ENCODE data around the gene SIDT1. TPM values are rescaled to one million over a fixed set of nuclear protein-coding genes. Genes with fewer than 3 reads are reported as not detected.

Gene SIDT1
- total and polyA plus RNA-seq, 2 donors (not counting 1 experiment from before 2014, with no cell fraction given) = 0.01 TPM; not detected in 1

- no peaks in the 10 kb centered on the region for H3K9me3 ChIP-seq (ENCODE audit: control insufficient read depth, insufficient read depth, low read depth, low read length)
- no peak overlapping the region for H3K27ac ChIP-seq (ENCODE audit: insufficient read depth, low read length)
- TF ChIP-seq CTCF (conservative IDR thresholded peaks at IDR 0.05 in 1 of 2, IDR thresholded peaks at IDR 0.05 in 1 of 2; ENCODE audit: low read depth in 1 of 2, low read length in 2 of 2) (no peak), EZH2 (IDR thresholded peaks at IDR 0.05; ENCODE audit: low read length, missing control alignments) (no peak)
- no peaks in the 10 kb centered on the region for H3K79me2 ChIP-seq (ENCODE audit: control insufficient read depth, insufficient read depth, low read length)
- no peak overlapping the region for H3K4me2 ChIP-seq (ENCODE audit: extremely low read depth, insufficient read depth, low read length)
- H3K36me3 ChIP-seq (ENCODE audit: control insufficient read depth, insufficient read depth, low read length) = no peaks in the 10 kb centered on the region
- H4K20me1 ChIP-seq (ENCODE audit: control insufficient read depth, extremely low read depth, insufficient read depth, low read length) = no peaks in the 10 kb centered on the region
- H3K27me3 ChIP-seq (ENCODE audit: control insufficient read depth, insufficient read depth, low read length) = no peaks in the 10 kb centered on the region
- no peak overlapping the region for H2AFZ ChIP-seq (ENCODE audit: low read length)
- DNase-seq (ENCODE audit: low read depth in 2 of 2) = no peak
- H3K4me3 ChIP-seq (replicated peaks in 1 of 4; ENCODE audit: control extremely low read depth in 1 of 4, insufficient read depth in 1 of 4, low read depth in 3 of 4, low read length in 4 of 4) = no peak overlapping the region
- H3K9ac ChIP-seq (ENCODE audit: insufficient read depth, low read length) = no peak overlapping the region
- no peaks in the 10 kb centered on the region for H3K4me1 ChIP-seq (ENCODE audit: control insufficient read depth, extremely low read depth, insufficient read depth, low read length)
Measured at GRCh38 chr3:113676261-113676660, 143.9 kb downstream of the SIDT1 start.

DNA sequence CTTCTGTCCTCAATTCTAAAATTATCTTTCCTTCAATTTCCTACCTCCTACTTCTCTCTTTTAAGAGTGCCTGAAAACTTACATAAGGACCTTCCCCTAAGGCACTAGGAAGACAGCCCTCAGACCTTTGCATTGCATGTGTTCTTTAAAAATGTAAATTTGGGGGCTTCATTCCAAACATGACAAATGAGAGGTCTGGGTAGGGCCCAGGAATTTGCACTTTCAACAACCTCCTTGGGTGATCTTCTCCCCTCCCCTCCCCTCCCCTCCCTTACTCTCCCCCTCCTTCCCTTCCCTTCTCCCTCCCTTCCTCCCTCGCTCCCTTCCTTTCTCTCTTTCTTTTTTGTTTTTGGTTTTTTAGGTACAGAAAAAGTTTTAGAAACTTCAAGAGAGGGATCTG is 145.4 kb downstream of the SIDT1 start:
- Histone ChIP-seq H3K9me3 (ENCODE audit: control insufficient read depth, insufficient read depth, low read depth, low read length) (no peaks in the 10 kb centered on the region), H3K79me2 (ENCODE audit: control insufficient read depth, insufficient read depth, low read length) (no peaks in the 10 kb centered on the region), H3K27ac (ENCODE audit: insufficient read depth, low read length) (no peak overlapping the region), H3K4me1 (ENCODE audit: control insufficient read depth, extremely low read depth, insufficient read depth, low read length) (no peaks in the 10 kb centered on the region), H3K36me3 (ENCODE audit: control insufficient read depth, insufficient read depth, low read length) (no peaks in the 10 kb centered on the region), H3K27me3 (ENCODE audit: control insufficient read depth, insufficient read depth, low read length) (no peaks in the 10 kb centered on the region), H4K20me1 (ENCODE audit: control insufficient read depth, extremely low read depth, insufficient read depth, low read length) (no peaks in the 10 kb centered on the region), H2AFZ (ENCODE audit: low read length) (no peak overlapping the region), H3K4me2 (ENCODE audit: extremely low read depth, insufficient read depth, low read length) (no peak overlapping the region), H3K4me3 (replicated peaks in 1 of 4; ENCODE audit: control extremely low read depth in 1 of 4, insufficient read depth in 1 of 4, low read depth in 3 of 4, low read length in 4 of 4) (no peak overlapping the region), H3K9ac (ENCODE audit: insufficient read depth, low read length) (no peak overlapping the region)
- DNase-seq (ENCODE audit: low read depth in 2 of 2) = no peak
- TF ChIP-seq EZH2 (IDR thresholded peaks at IDR 0.05; ENCODE audit: low read length, missing control alignments) (no peak), CTCF (conservative IDR thresholded peaks at IDR 0.05 in 1 of 2, IDR thresholded peaks at IDR 0.05 in 1 of 2; ENCODE audit: low read depth in 1 of 2, low read length in 2 of 2) (no peak)

GRCh38 chr3:113678773-113679172 is 146.4 kb downstream of the SIDT1 start:
- Histone ChIP-seq H3K27ac (ENCODE audit: insufficient read depth, low read length) (no peak overlapping the region), H4K20me1 (ENCODE audit: control insufficient read depth, extremely low read depth, insufficient read depth, low read length) (no peaks in the 10 kb centered on the region), H3K36me3 (ENCODE audit: control insufficient read depth, insufficient read depth, low read length) (no peaks in the 10 kb centered on the region), H3K4me2 (ENCODE audit: extremely low read depth, insufficient read depth, low read length) (no peak overlapping the region), H3K9me3 (ENCODE audit: control insufficient read depth, insufficient read depth, low read depth, low read length) (no peaks in the 10 kb centered on the region), H3K4me1 (ENCODE audit: control insufficient read depth, extremely low read depth, insufficient read depth, low read length) (no peaks in the 10 kb centered on the region), H2AFZ (ENCODE audit: low read length) (no peak overlapping the region), H3K4me3 (replicated peaks in 1 of 4; ENCODE audit: control extremely low read depth in 1 of 4, insufficient read depth in 1 of 4, low read depth in 3 of 4, low read length in 4 of 4) (no peak overlapping the region), H3K79me2 (ENCODE audit: control insufficient read depth, insufficient read depth, low read length) (no peaks in the 10 kb centered on the region), H3K9ac (ENCODE audit: insufficient read depth, low read length) (no peak overlapping the region), H3K27me3 (ENCODE audit: control insufficient read depth, insufficient read depth, low read length) (no peaks in the 10 kb centered on the region)
- TF ChIP-seq EZH2 (IDR thresholded peaks at IDR 0.05; ENCODE audit: low read length, missing control alignments) (no peak), CTCF (conservative IDR thresholded peaks at IDR 0.05 in 1 of 2, IDR thresholded peaks at IDR 0.05 in 1 of 2; ENCODE audit: low read depth in 1 of 2, low read length in 2 of 2) (no peak)
- no peak for DNase-seq (ENCODE audit: low read depth in 2 of 2)

Other genes with a start within 250 kb of the SIDT1 start
- 1.3 and 1.5 TPM in 2 replicates for gene CFAP44, start 91.1 kb upstream of the SIDT1 start, total RNA-seq
- 0.40 and 0.51 TPM in 2 replicates for gene CFAP44, start 91.1 kb upstream of the SIDT1 start, polyA plus RNA-seq
- 7.3 and 9.2 TPM in 2 replicates for gene SPICE1, start 17.4 kb upstream of the SIDT1 start, total RNA-seq
- 5.3 and 8.1 TPM in 2 replicates for gene SPICE1, start 17.4 kb upstream of the SIDT1 start, polyA plus RNA-seq
- gene USF3, start 164.1 kb downstream of the SIDT1 start, total RNA-seq = 5.9 and 8.9 TPM in 2 replicates
- gene USF3, start 164.1 kb downstream of the SIDT1 start, polyA plus RNA-seq = 13.0 and 15.8 TPM in 2 replicates
- gene NAA50, start 213.7 kb downstream of the SIDT1 start, total RNA-seq = 232 and 252 TPM in 2 replicates
- 150 and 189 TPM in 2 replicates for gene NAA50, start 213.7 kb downstream of the SIDT1 start, polyA plus RNA-seq
- 125 and 213 TPM in 2 replicates for gene ATP6V1A, start 214.5 kb downstream of the SIDT1 start, total RNA-seq
- 75.7 and 80.6 TPM in 2 replicates for gene ATP6V1A, start 214.5 kb downstream of the SIDT1 start, polyA plus RNA-seq

Measured in fibroblast of lung (primary cell).